Panc1 (cell line): ENCODE data around the gene POLG2. TPM values are rescaled to one million over a fixed set of nuclear protein-coding genes. Genes with fewer than 3 reads are reported as not detected.

Experiments used
- ATAC-seq: fragments of 200-7000 bp; cut with Tn5 transposase; 2 replicates; pipeline ENCODE4 v1.9.1; 2020; ENCODE audit warnings: mild to moderate bottlenecking, moderate library complexity
- BruUV-seq: library from RNA; stranded (reverse); fragments of 400-500 nt; replicated peaks from 2 replicates; lab custom pipeline; 2021; lab: Mats Ljungman, UMichigan
- CTCF ChIA-PET: fragments of 300-600 bp; sonication (Branson Sonifier 250); formaldehyde crosslinking; loops from one replicate; lab custom pipeline; 2022; ENCODE audit warnings: antibody characterized with exemption; lab: Charles Lee
- POLR2A ChIA-PET: fragments of 300-600 bp; sonication (Branson Sonifier 250); formaldehyde crosslinking; loops from one replicate; lab custom pipeline; 2022; ENCODE audit warnings: antibody characterized with exemption; lab: Charles Lee
- DNase-seq: peaks from one replicate; pipeline ENCODE4 v3.0.0-alpha.2; 2010; ENCODE audit warnings: low read depth, low spot score
- H3K27ac ChIP-seq: 2 replicates; pipeline ENCODE4 v1.5.1; 2011; ENCODE audit warnings: mild to moderate bottlenecking, low read length, inconsistent platforms
- H3K27me3 ChIP-seq: fragments of 200-500 bp; sonication (Bioruptor generic); 2 replicates; pipeline ENCODE4 v1.6.0; 2014; ENCODE audit warnings: low read length, inconsistent platforms; ENCODE audit not compliant: control insufficient read depth, insufficient read depth
- H3K36me3 ChIP-seq: fragments of 200-500 bp; sonication (Bioruptor generic); 2 replicates; pipeline ENCODE4 v1.5.1; 2014; ENCODE audit warnings: inconsistent platforms, mild to moderate bottlenecking, low read length, moderate library complexity; ENCODE audit not compliant: control insufficient read depth, insufficient read depth
- H3K4me1 ChIP-seq: 2 replicates; pipeline ENCODE4 v1.5.1; 2011; ENCODE audit warnings: inconsistent platforms, mild to moderate bottlenecking, low read length, moderate library complexity; ENCODE audit not compliant: control insufficient read depth, insufficient read depth
- H3K4me3 ChIP-seq, 2 experiments: 2 replicates each; pipeline ENCODE4 v1.5.1; 2011 to 2012; ENCODE audit warnings: low read depth in 2 of 2, low read length in 2 of 2, mild to moderate bottlenecking in 2 of 2, inconsistent platforms in 1 of 2, moderate library complexity in 1 of 2
- H3K9me3 ChIP-seq: fragments of 200-500 bp; sonication (Bioruptor generic); 2 replicates; pipeline ENCODE4 v1.5.1; 2014; ENCODE audit warnings: low read depth, mild to moderate bottlenecking, inconsistent platforms, low read length, moderate library complexity; ENCODE audit not compliant: control insufficient read depth, insufficient read depth
- POLR2AphosphoS5 ChIP-seq: IDR thresholded peaks from 2 replicates; pipeline ENCODE4 v1.6.1; 2012; ENCODE audit warnings: mild to moderate bottlenecking, low read depth, low read length, moderate library complexity
- SIN3A ChIP-seq: IDR thresholded peaks from 2 replicates; pipeline ENCODE4 v1.6.1; 2012; ENCODE audit warnings: low read depth, mild to moderate bottlenecking, low read length, moderate library complexity, borderline replicate concordance; ENCODE audit not compliant: insufficient read depth
- TCF7L2 ChIP-seq: IDR thresholded peaks from 2 replicates; pipeline ENCODE4 v1.6.1; 2011; ENCODE audit warnings: mild to moderate bottlenecking, low read depth, low read length, inconsistent platforms
- in situ Hi-C: cut with HindIII; loops from 2 replicates; pipeline ENCODE4 v1.10.0; 2016; ENCODE audit warnings: low sequenced_read_pairs, low pct_unique_long_range_greater_than_20kb
- intact Hi-C: fragments of 100-400 bp; cut with micrococcal nuclease; formaldehyde crosslinking; loops from one replicate; pipeline ENCODE4 v1.10.0; 2022; ENCODE audit not compliant: unreplicated experiment
- total RNA-seq: library from RNA; stranded (reverse); gene quantifications from one replicate; pipeline ENCODE4 v1.2.1, GENCODE V29; 2021; ENCODE audit not compliant: unreplicated experiment
- TF ChIP-seq, protein P1 (sequence below): fragments of 450-650 bp; IDR thresholded peaks from 2 replicates; pipeline ENCODE4 v1.5.1; 2017; ENCODE audit warnings: mild to moderate bottlenecking
- TF ChIP-seq, protein P2 (sequence below), 2 experiments: IDR thresholded peaks; 2 replicates each; pipeline ENCODE4 v1.6.1; 2011 to 2012; ENCODE audit warnings: low read depth in 2 of 2, control low read depth in 1 of 2, low read length in 1 of 2, mild to moderate bottlenecking in 1 of 2, moderate library complexity in 1 of 2; ENCODE audit not compliant: insufficient read depth in 1 of 2

The POLG2 gene
- total RNA-seq, 1 experiment from 2014 or later: 19.6 TPM

DNA sequence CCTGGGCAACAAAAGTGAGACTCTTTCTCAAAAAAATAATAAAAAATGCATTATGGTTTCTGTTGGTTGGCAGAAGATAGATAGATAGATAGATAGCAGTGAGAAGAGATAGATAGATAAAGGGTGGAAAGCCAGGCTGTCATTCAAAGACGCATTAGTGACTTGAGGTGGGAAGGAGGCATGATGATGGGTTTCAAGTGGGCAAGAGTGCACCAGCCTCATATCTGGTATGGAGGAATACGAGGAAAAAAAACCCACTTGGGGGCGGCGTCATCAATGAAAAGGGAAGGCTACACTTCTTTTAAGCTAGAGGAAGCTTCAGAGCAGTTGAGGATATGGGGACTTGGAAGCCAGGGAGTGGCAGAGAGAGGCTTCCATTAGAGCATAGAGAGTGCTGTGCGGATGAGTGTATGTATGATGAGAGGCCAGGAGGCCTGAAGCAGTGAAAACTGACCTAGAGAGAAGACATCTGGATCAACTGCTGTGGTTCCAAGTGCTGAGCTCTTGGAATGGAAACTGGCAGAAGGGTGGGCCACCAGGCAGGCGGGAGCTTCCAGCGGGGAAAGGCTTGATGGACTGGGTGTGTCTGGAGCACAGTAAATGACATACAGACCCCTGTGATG, 41.8 kb upstream of the POLG2 start:
- ChIA-PET CTCF (no interaction called here), POLR2A (interaction anchor here (0.6 kb wide), 1 partner anchor 98 kb away, joined by 4 read pairs; no protein-coding TSS in a partner anchor)

DNA sequence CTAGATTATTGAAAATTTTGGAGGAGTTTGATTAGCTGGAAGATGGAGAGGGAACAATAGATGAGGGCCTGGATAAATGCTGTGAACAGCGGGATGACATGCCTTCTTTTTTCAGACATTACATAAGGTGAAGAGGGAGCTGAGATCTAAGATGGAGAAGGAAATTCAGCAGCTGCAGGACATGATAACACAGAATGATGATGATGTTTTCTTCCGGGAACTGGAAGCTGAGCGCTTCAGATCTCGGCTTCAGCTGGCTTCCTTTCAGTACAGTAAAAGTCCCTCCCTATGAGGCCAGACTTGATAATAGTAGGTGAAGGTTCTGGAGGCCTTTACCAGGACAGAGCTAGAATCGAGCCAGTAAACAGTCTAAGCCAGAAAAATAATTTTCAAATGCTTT, 40.6 kb upstream of the POLG2 start:
- Histone ChIP-seq H3K27me3 (no peaks in the 10 kb centered on the region), H3K4me3 (no peak overlapping the region), H3K4me1 (no peaks in the 10 kb centered on the region), H3K36me3 (peaks cover 8% of the 10 kb centered on the region), H3K27ac (no peak overlapping the region), H3K9me3 (no peaks in the 10 kb centered on the region)
- CTCF ChIA-PET: no interaction called here
- DNase-seq (no peak), ATAC-seq (no peak)
- intact Hi-C loops: no loop called here
- in situ Hi-C loops: no loop called here
- TF ChIP-seq, protein P1, sequence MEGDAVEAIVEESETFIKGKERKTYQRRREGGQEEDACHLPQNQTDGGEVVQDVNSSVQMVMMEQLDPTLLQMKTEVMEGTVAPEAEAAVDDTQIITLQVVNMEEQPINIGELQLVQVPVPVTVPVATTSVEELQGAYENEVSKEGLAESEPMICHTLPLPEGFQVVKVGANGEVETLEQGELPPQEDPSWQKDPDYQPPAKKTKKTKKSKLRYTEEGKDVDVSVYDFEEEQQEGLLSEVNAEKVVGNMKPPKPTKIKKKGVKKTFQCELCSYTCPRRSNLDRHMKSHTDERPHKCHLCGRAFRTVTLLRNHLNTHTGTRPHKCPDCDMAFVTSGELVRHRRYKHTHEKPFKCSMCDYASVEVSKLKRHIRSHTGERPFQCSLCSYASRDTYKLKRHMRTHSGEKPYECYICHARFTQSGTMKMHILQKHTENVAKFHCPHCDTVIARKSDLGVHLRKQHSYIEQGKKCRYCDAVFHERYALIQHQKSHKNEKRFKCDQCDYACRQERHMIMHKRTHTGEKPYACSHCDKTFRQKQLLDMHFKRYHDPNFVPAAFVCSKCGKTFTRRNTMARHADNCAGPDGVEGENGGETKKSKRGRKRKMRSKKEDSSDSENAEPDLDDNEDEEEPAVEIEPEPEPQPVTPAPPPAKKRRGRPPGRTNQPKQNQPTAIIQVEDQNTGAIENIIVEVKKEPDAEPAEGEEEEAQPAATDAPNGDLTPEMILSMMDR: no peak
- TF ChIP-seq SIN3A: no peak
- TF ChIP-seq TCF7L2: no peak
- TF ChIP-seq POLR2AphosphoS5: no peak
- no TSS peak for BruUV-seq
- POLR2A ChIA-PET: interaction anchor here (0.6 kb wide), 2 partner anchors 20 to 125 kb away, joined by 3 to 4 read pairs; no protein-coding TSS in a partner anchor

More for the DNA sequence above, 41.8 kb upstream of the POLG2 start:
- BruUV-seq: no TSS peak
- Histone ChIP-seq H3K9me3 (no peaks in the 10 kb centered on the region), H3K4me3 (no peak overlapping the region), H3K27me3 (no peaks in the 10 kb centered on the region), H3K27ac (no peak overlapping the region), H3K36me3 (peaks cover 8% of the 10 kb centered on the region), H3K4me1 (no peaks in the 10 kb centered on the region)
- in situ Hi-C loops (no loop called here), intact Hi-C loops (no loop called here)
- TF ChIP-seq POLR2AphosphoS5 (no peak), SIN3A (no peak)
- DNase-seq (no peak), ATAC-seq (peak; percentile 37; the same call in 1 of the 2 replicates)

DNA sequence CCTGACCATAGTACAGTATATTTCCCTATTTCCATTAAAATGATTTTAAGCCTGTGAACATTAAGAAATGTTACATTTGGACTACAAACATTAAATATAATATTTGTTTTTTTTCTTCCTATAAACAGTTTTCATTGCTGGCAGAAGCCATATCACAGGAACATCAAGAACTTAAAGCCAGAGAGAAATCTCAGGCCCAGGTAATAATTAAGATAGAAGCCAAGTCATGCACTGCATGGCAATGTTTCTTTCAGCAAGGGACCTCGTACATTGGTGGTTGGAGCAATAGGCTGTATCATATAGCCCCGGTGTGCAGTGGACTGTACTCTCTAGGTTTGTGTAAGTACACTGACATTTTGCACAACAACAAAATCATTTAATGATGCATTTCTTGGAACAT, 40.1 kb upstream of the POLG2 start:
- DNase-seq (no peak), ATAC-seq (no peak)
- TF ChIP-seq POLR2AphosphoS5 (no peak), TCF7L2 (no peak), SIN3A (no peak)
- TF ChIP-seq, protein P2, sequence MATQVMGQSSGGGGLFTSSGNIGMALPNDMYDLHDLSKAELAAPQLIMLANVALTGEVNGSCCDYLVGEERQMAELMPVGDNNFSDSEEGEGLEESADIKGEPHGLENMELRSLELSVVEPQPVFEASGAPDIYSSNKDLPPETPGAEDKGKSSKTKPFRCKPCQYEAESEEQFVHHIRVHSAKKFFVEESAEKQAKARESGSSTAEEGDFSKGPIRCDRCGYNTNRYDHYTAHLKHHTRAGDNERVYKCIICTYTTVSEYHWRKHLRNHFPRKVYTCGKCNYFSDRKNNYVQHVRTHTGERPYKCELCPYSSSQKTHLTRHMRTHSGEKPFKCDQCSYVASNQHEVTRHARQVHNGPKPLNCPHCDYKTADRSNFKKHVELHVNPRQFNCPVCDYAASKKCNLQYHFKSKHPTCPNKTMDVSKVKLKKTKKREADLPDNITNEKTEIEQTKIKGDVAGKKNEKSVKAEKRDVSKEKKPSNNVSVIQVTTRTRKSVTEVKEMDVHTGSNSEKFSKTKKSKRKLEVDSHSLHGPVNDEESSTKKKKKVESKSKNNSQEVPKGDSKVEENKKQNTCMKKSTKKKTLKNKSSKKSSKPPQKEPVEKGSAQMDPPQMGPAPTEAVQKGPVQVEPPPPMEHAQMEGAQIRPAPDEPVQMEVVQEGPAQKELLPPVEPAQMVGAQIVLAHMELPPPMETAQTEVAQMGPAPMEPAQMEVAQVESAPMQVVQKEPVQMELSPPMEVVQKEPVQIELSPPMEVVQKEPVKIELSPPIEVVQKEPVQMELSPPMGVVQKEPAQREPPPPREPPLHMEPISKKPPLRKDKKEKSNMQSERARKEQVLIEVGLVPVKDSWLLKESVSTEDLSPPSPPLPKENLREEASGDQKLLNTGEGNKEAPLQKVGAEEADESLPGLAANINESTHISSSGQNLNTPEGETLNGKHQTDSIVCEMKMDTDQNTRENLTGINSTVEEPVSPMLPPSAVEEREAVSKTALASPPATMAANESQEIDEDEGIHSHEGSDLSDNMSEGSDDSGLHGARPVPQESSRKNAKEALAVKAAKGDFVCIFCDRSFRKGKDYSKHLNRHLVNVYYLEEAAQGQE (IDR thresholded peaks at IDR 0.05; ENCODE audit: insufficient read depth in 1 of 2, low read depth in 2 of 2, low read length in 1 of 2): no peak
- TF ChIP-seq, protein P1: no peak
- in situ Hi-C loops: no loop called here
- POLR2A ChIA-PET: no interaction called here
- Histone ChIP-seq H3K36me3 (peaks cover 14% of the 10 kb centered on the region), H3K4me3 (no peak overlapping the region), H3K27me3 (no peaks in the 10 kb centered on the region), H3K4me1 (no peaks in the 10 kb centered on the region), H3K9me3 (no peaks in the 10 kb centered on the region), H3K27ac (no peak overlapping the region)
- no TSS peak for BruUV-seq
- intact Hi-C loops: no loop called here
- CTCF ChIA-PET: no interaction called here
